H9 (cell line): ENCODE results near the gene VWA8. TPM values are rescaled to one million over a fixed set of nuclear protein-coding genes. Genes with fewer than 3 reads are reported as not detected.

ENCODE experiments used
- DNase-seq: peaks from one replicate; pipeline ENCODE4 v3.0.0-alpha.2; 2017
- H2AFZ ChIP-seq: one replicate; pipeline ENCODE4 v1.6.1; 2013; ENCODE audit warnings: mild to moderate bottlenecking, low read length, control low read depth, moderate library complexity
- H2AK5ac ChIP-seq: 2 replicates; pipeline ENCODE4 v1.6.1; 2013; ENCODE audit warnings: low read length, control low read depth, mixed read lengths; ENCODE audit not compliant: insufficient read length
- H2BK120ac ChIP-seq: one replicate; pipeline ENCODE4 v1.6.1; 2013; ENCODE audit warnings: low read depth, mild to moderate bottlenecking, low read length, control low read depth, inconsistent platforms; ENCODE audit not compliant: poor library complexity, severe bottlenecking
- H2BK12ac ChIP-seq: 2 replicates; pipeline ENCODE4 v1.6.1; 2013; ENCODE audit warnings: low read length, control low read depth, mixed read lengths, low read depth; ENCODE audit not compliant: insufficient read length
- H2BK15ac ChIP-seq: 2 replicates; pipeline ENCODE4 v1.6.1; 2013; ENCODE audit warnings: low read depth, low read length, control low read depth
- H2BK20ac ChIP-seq: one replicate; pipeline ENCODE4 v1.6.1; 2013; ENCODE audit warnings: low read depth, mild to moderate bottlenecking, low read length, control low read depth, inconsistent platforms; ENCODE audit not compliant: poor library complexity, severe bottlenecking
- H2BK5ac ChIP-seq: 2 replicates; pipeline ENCODE4 v1.6.1; 2013; ENCODE audit warnings: low read length, control low read depth, mixed read lengths; ENCODE audit not compliant: insufficient read length
- H3K14ac ChIP-seq: 2 replicates; pipeline ENCODE4 v1.6.1; 2013; ENCODE audit warnings: low read length, control low read depth; ENCODE audit not compliant: insufficient read depth
- H3K18ac ChIP-seq: 2 replicates; pipeline ENCODE4 v1.6.1; 2013; ENCODE audit warnings: low read depth, mild to moderate bottlenecking, mixed read lengths, low read length, control low read depth; ENCODE audit not compliant: insufficient read length
- H3K23ac ChIP-seq: 2 replicates; pipeline ENCODE4 v1.6.1; 2013; ENCODE audit warnings: low read length, control low read depth, mixed read lengths, low read depth; ENCODE audit not compliant: insufficient read length
- H3K23me2 ChIP-seq: 2 replicates; pipeline ENCODE4 v1.6.1; 2013; ENCODE audit warnings: low read depth, mild to moderate bottlenecking, mixed read lengths, low read length, control low read depth; ENCODE audit not compliant: insufficient read length, poor library complexity, severe bottlenecking
- H3K27ac ChIP-seq: 2 replicates; pipeline ENCODE4 v1.5.1; 2013; ENCODE audit warnings: low read length, control low read depth, mixed read lengths, low read depth; ENCODE audit not compliant: insufficient read length
- H3K27me3 ChIP-seq: 2 replicates; pipeline ENCODE4 v1.6.1; 2013; ENCODE audit warnings: low read length, control low read depth, inconsistent platforms; ENCODE audit not compliant: insufficient read depth
- H3K4ac ChIP-seq: 2 replicates; pipeline ENCODE4 v1.6.1; 2013; ENCODE audit warnings: low read depth, mild to moderate bottlenecking, control low read depth, inconsistent platforms, low read length, moderate library complexity
- H3K4me1 ChIP-seq: 2 replicates; pipeline ENCODE4 v1.6.1; 2013; ENCODE audit warnings: low read length, control low read depth, inconsistent platforms; ENCODE audit not compliant: insufficient read depth
- H3K4me2 ChIP-seq: 2 replicates; pipeline ENCODE4 v1.6.1; 2013; ENCODE audit warnings: low read length, control low read depth, mixed read lengths; ENCODE audit not compliant: insufficient read length, insufficient read depth
- H3K56ac ChIP-seq: 2 replicates; pipeline ENCODE4 v1.6.1; 2013; ENCODE audit warnings: low read depth, mild to moderate bottlenecking, mixed read lengths, low read length, control low read depth; ENCODE audit not compliant: insufficient read length
- H3K79me1 ChIP-seq: 2 replicates; pipeline ENCODE4 v1.6.1; 2013; ENCODE audit warnings: low read depth, mild to moderate bottlenecking, moderate library complexity, low read length, control low read depth, inconsistent platforms; ENCODE audit not compliant: insufficient read depth, poor library complexity, severe bottlenecking
- H3K79me2 ChIP-seq: 2 replicates; pipeline ENCODE4 v1.6.1; 2013; ENCODE audit warnings: low read length, control low read depth, inconsistent platforms; ENCODE audit not compliant: insufficient read depth
- H3K9ac ChIP-seq: 2 replicates; pipeline ENCODE4 v1.6.1; 2013; ENCODE audit warnings: low read length, control low read depth, mixed read lengths; ENCODE audit not compliant: insufficient read length; ENCODE audit errors: extremely low read depth
- H3K9me3 ChIP-seq: one replicate; pipeline ENCODE4 v1.6.1; 2013; ENCODE audit warnings: low read depth, low read length, inconsistent platforms; ENCODE audit not compliant: control insufficient read depth
- H3T11ph ChIP-seq: one replicate; pipeline ENCODE4 v1.6.1; 2013; ENCODE audit warnings: mild to moderate bottlenecking, low read length, control low read depth, inconsistent platforms
- H4K20me1 ChIP-seq: one replicate; pipeline ENCODE4 v1.6.1; 2013; ENCODE audit not compliant: control insufficient read depth, insufficient read length, insufficient read depth
- H4K5ac ChIP-seq: 2 replicates; pipeline ENCODE4 v1.6.1; 2013; ENCODE audit warnings: low read depth, mild to moderate bottlenecking, mixed read lengths, low read length, control low read depth; ENCODE audit not compliant: insufficient read length
- H4K8ac ChIP-seq: replicated peaks from 2 replicates; pipeline ENCODE4 v1.6.1; 2013; ENCODE audit warnings: low read length, control low read depth, mixed read lengths, low read depth; ENCODE audit not compliant: insufficient read length
- H4K91ac ChIP-seq: 2 replicates; pipeline ENCODE4 v1.6.1; 2013; ENCODE audit warnings: low read depth, mild to moderate bottlenecking, moderate library complexity, mixed read lengths, low read length, control low read depth; ENCODE audit not compliant: insufficient read length
- H3K27ac Mint-ChIP-seq, 3 experiments: 2 replicates in 2 of 3; 3 replicates in 1 of 3; pipeline ENCODE4 v1.8.0; 2020 to 2021; ENCODE audit warnings: mixed read lengths in 3 of 3, mild to moderate bottlenecking in 1 of 3, moderate library complexity in 1 of 3
- H3K27me3 Mint-ChIP-seq: 2 replicates; pipeline ENCODE4 v1.8.0; 2021; ENCODE audit warnings: low read depth, mild to moderate bottlenecking, moderate library complexity, mixed read lengths
- H3K36me3 Mint-ChIP-seq, 3 experiments: 2 replicates in 2 of 3; 3 replicates in 1 of 3; pipeline ENCODE4 v1.8.0; 2020 to 2021; ENCODE audit warnings: low read depth in 3 of 3, mixed read lengths in 3 of 3; ENCODE audit not compliant: insufficient read depth in 1 of 3
- H3K4me1 Mint-ChIP-seq, 2 experiments: 2 replicates each; pipeline ENCODE4 v1.8.0; 2020; ENCODE audit warnings: mixed read lengths in 2 of 2
- H3K4me3 Mint-ChIP-seq, 2 experiments: 2 replicates in 1 of 2; 3 replicates in 1 of 2; pipeline ENCODE4 v1.8.0; 2020 to 2021; ENCODE audit warnings: mild to moderate bottlenecking in 2 of 2, mixed read lengths in 2 of 2, moderate library complexity in 1 of 2
- H3K9me3 Mint-ChIP-seq, 2 experiments: 2 replicates in 1 of 2; 3 replicates in 1 of 2; pipeline ENCODE4 v1.8.0; 2020; ENCODE audit warnings: mild to moderate bottlenecking in 2 of 2, mixed read lengths in 2 of 2, moderate library complexity in 1 of 2
- CTCF ChIP-seq: fragments of 200-600 bp; sonication (generic); conservative IDR thresholded peaks from 3 replicates; pipeline ENCODE4 v1.8.0; 2021; ENCODE audit warnings: antibody characterized with exemption, mild to moderate bottlenecking
- total RNA-seq: library from RNA; stranded (reverse); gene quantifications from 2 replicates; pipeline ENCODE4 v1.2.1, GENCODE V29; 2021

VWA8 gene
- total RNA-seq, 1 experiment from 2014 or later: 17.4 TPM

- no peak overlapping the region for H2BK12ac ChIP-seq
- no peaks in the 10 kb centered on the region for H3K36me3 Mint-ChIP-seq
- H3K56ac ChIP-seq: no peak overlapping the region
- peak overlapping the region in 1 of 3 experiments; percentile 1; a peak in 1 of 7 replicates for H3K27ac Mint-ChIP-seq
- TF ChIP-seq CTCF: no peak
- no peaks in the 10 kb centered on the region for H3K27me3 ChIP-seq
- H3K23me2 ChIP-seq: no peaks in the 10 kb centered on the region
- peaks cover 5 to 7% of the 10 kb centered on the region in 2 experiments; a peak in 3 of 4 replicates for H3K4me1 Mint-ChIP-seq
- H3K79me2 ChIP-seq: no peaks in the 10 kb centered on the region
- no peak overlapping the region for H2BK20ac ChIP-seq
- H3K23ac ChIP-seq: no peak overlapping the region
- H3T11ph ChIP-seq: no peak overlapping the region
- DNase-seq: no peak
- H3K4ac ChIP-seq: no peak overlapping the region
- no peak overlapping the region for H2BK120ac ChIP-seq
- H3K9me3 Mint-ChIP-seq: no peaks in the 10 kb centered on the region
- H2BK5ac ChIP-seq: no peak overlapping the region
- H4K8ac ChIP-seq: no peak overlapping the region
- no peak overlapping the region for H3K14ac ChIP-seq
- no peak overlapping the region for H3K4me2 ChIP-seq
- H3K9ac ChIP-seq: no peak overlapping the region
- no peak overlapping the region for H3K4me3 Mint-ChIP-seq
- no peak overlapping the region for H2AFZ ChIP-seq
- H3K79me1 ChIP-seq: no peaks in the 10 kb centered on the region
- no peaks in the 10 kb centered on the region for H3K4me1 ChIP-seq
- no peak overlapping the region for H4K5ac ChIP-seq
- H3K9me3 ChIP-seq: no peaks in the 10 kb centered on the region
- H3K27me3 Mint-ChIP-seq: no peaks in the 10 kb centered on the region
- H4K91ac ChIP-seq: no peak overlapping the region
- no peak overlapping the region for H3K18ac ChIP-seq
- no peak overlapping the region for H2BK15ac ChIP-seq
- H2AK5ac ChIP-seq: no peak overlapping the region
- no peak overlapping the region for H3K27ac ChIP-seq
- no peaks in the 10 kb centered on the region for H4K20me1 ChIP-seq
Observed at GRCh38 chr13:41774605-41775218, 186.2 kb downstream of the VWA8 start.
